ENCODE results near the gene PIGW. TPM values are rescaled to one million over a fixed set of nuclear protein-coding genes. Genes with fewer than 3 reads are reported as not detected.
"Not testable (repeated sequence)": the region's sequence is repeated elsewhere in the genome, so short reads cannot be mapped to it uniquely, and the experiment has no call there.

PIGW gene
- total RNA-seq, 1 donor = 12.7 TPM

GRCh38 chr17:36501963-36502362 lies 32.8 kb upstream of the PIGW start:
- TF ChIP-seq CTCF (IDR thresholded peaks at IDR 0.05; ENCODE audit: insufficient read depth, low read length) = no peak
- DNase-seq (ENCODE audit: low read depth) = no peak
- H3K4me3 ChIP-seq (ENCODE audit: low read depth, low read length) = no peak overlapping the region

GRCh38 chr17:36503456-36504155 lies 31.2 kb upstream of the PIGW start:
- no peak for TF ChIP-seq CTCF (IDR thresholded peaks at IDR 0.05; ENCODE audit: insufficient read depth, low read length)
- DNase-seq (ENCODE audit: low read depth) = no peak
- H3K4me3 ChIP-seq (ENCODE audit: low read depth, low read length) = no peak overlapping the region

GRCh38 chr17:36504156-36504545 lies 30.6 kb upstream of the PIGW start:
- TF ChIP-seq CTCF (IDR thresholded peaks at IDR 0.05; ENCODE audit: insufficient read depth, low read length) = no peak
- H3K4me3 ChIP-seq (ENCODE audit: low read depth, low read length) = no peak overlapping the region
- no peak for DNase-seq (ENCODE audit: low read depth)

DNA sequence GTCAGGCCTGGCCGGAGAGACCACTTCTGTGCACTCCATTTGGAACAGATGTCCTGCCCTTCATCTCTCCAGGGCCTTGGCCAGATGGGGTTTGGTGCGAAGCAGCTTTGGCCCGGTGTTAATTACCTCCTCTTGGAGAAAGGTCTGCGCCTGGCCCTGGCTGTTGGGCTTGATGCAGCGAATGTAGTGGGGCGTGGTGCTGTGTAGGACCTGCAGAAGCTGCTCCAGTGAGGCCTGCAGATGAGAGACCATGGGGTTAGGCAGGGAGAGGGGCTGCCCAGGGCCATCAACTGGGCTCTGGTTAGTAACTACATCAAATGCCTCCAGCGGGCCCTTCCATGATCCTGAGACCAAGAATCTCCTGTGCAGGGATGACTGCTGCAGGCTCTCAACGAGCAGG lies 29.6 kb upstream of the PIGW start:
- no peak for TF ChIP-seq CTCF (IDR thresholded peaks at IDR 0.05; ENCODE audit: insufficient read depth, low read length)
- DNase-seq (ENCODE audit: low read depth) = no peak
- no peak overlapping the region for H3K4me3 ChIP-seq (ENCODE audit: low read depth, low read length)

GRCh38 chr17:36506249-36506826 lies 28.4 kb upstream of the PIGW start:
- TF ChIP-seq CTCF (IDR thresholded peaks at IDR 0.05; ENCODE audit: insufficient read depth, low read length) = no peak
- no peak overlapping the region for H3K4me3 ChIP-seq (ENCODE audit: low read depth, low read length)
- no peak for DNase-seq (ENCODE audit: low read depth)

DNA sequence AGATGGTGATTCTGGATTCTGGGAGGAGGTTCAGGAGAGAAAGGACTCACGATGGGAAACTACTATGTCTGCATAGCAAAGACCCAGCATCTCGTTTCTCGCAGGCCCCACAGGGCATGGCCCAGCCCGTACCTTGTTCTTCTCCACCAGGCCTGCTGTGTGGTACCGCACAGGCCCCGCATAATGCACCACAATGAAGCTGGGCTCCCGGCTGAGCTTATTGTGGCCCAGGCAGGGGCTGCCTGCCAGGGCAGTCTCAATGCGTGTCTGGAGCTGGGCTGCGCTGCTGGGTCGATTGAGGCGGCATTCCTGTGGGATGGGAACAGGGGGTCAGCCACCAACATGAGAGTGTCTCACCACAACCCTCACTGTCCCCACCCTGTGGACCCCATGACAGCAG lies 28.0 kb upstream of the PIGW start:
- H3K4me3 ChIP-seq (ENCODE audit: low read depth, low read length) = no peak overlapping the region
- DNase-seq (ENCODE audit: low read depth) = no peak
- TF ChIP-seq CTCF (IDR thresholded peaks at IDR 0.05; ENCODE audit: insufficient read depth, low read length) = no peak

DNA sequence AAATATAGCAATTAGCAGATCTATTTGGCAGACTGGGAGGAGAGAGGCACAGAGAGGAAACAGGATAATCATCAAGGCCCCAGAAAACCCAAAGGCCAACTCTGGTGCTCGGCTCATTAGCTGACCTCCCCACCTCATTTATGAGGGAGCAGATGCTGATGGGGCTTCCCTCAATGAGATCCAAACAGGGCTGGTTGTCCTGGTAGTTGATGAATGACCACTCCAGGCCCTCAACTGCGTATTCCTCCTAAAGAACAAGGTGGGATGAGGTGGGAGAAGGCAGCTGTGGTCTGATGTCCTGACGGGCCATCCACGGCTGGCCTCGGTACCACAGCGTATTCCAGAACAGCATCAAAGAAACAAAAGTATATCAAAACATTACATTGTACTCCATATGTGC lies 27.5 kb upstream of the PIGW start:
- no peak overlapping the region for H3K4me3 ChIP-seq (ENCODE audit: low read depth, low read length)
- DNase-seq (ENCODE audit: low read depth) = no peak
- TF ChIP-seq CTCF (IDR thresholded peaks at IDR 0.05; ENCODE audit: insufficient read depth, low read length) = no peak

GRCh38 chr17:36508439-36508838 lies 26.3 kb upstream of the PIGW start:
- H3K4me3 ChIP-seq (ENCODE audit: low read depth, low read length); DNase-seq (ENCODE audit: low read depth): not testable (repeated sequence)

Data from fibroblast of the aortic adventitia (primary cell).